ENCODE data around the gene DEPDC1B.

DNA sequence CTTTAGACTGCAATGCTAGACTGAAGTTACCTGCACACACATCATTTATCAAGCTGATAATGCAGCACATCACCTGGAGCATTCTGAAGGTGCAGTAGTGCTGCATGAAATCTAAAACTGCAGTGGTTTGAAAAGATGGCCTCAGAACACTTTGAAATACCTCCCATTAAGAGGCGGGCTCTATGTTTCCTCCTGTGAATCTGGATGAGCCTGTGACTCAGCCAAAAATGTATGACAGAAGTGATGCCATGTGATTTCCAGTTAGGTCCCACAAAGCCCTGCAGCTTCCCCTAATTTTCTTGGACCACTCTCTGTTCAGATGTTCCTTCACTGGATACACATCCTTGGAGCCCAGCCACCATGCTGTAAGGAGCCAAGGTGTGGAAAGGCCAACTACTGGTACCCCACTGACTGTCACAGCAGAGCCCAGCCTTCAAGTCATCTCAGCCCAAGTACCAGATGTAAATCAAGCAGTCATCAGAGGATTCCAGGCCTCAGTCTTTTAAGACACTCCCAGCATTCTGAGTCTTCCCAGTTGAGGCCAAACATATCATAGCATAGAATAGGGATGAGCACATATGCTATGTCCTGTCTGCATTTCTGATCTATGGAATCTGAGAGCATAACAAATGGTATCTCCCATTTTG is 27.2 kb upstream of the DEPDC1B start:
- TF ChIP-seq, protein P1, sequence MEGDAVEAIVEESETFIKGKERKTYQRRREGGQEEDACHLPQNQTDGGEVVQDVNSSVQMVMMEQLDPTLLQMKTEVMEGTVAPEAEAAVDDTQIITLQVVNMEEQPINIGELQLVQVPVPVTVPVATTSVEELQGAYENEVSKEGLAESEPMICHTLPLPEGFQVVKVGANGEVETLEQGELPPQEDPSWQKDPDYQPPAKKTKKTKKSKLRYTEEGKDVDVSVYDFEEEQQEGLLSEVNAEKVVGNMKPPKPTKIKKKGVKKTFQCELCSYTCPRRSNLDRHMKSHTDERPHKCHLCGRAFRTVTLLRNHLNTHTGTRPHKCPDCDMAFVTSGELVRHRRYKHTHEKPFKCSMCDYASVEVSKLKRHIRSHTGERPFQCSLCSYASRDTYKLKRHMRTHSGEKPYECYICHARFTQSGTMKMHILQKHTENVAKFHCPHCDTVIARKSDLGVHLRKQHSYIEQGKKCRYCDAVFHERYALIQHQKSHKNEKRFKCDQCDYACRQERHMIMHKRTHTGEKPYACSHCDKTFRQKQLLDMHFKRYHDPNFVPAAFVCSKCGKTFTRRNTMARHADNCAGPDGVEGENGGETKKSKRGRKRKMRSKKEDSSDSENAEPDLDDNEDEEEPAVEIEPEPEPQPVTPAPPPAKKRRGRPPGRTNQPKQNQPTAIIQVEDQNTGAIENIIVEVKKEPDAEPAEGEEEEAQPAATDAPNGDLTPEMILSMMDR (IDR thresholded peaks at IDR 0.05): no peak
- no peak for TF ChIP-seq POLR2A (IDR thresholded peaks at IDR 0.05)
- TF ChIP-seq POLR2AphosphoS5 (IDR thresholded peaks at IDR 0.05): no peak
